ENCODE measurements around the gene ELMO2. TPM values are rescaled to one million over a fixed set of nuclear protein-coding genes. Genes with fewer than 3 reads are reported as not detected.

Gene ELMO2
- total RNA-seq, 4 donors from 2014 or later = 13.5 to 30.0 (median 22.1) TPM

- TF ChIP-seq EP300 (IDR thresholded peaks at IDR 0.05; ENCODE audit: low read depth) (no peak), POLR2A (IDR thresholded peaks at IDR 0.05) (no peak), POLR2AphosphoS5 (IDR thresholded peaks at IDR 0.05) (no peak), CTCF (IDR thresholded peaks at IDR 0.05) (no peak)
- intact Hi-C loops (cut with DNase I; ENCODE audit: low total_unique reads) (loop anchor here (10.0 kb wide), 1 partner anchor 213 kb away; no protein-coding TSS in a partner anchor), in situ Hi-C loops (cut with MboI; ENCODE audit: low pct_ligation_motif_present in 1 of 4, low pct_unique_long_range_greater_than_20kb in 1 of 4, low sequenced_read_pairs in 3 of 4) (no loop called here)
- 77 to 80% methylated on average over 1 to 22 of the region's 25 CpGs for WGBS, 2 donors (ENCODE audit: low coverage in 1 of 2)
- Histone ChIP-seq H3K9me3 (no peaks in the 10 kb centered on the region), H3K27ac (no peak overlapping the region), H3K4me1 (peaks cover 0 to 13% (median 4%) of the 10 kb centered on the region in 4 donors), H3K36me3 (peaks cover 0 to 4% (median 0%) of the 10 kb centered on the region in 4 donors), H3K27me3 (peaks cover 5% of the 10 kb centered on the region), H3K4me3 (no peak overlapping the region)
- DNase-seq = no peak
These were observed 58.3 kb downstream of the ELMO2 start for GRCh38 chr20:46347841-46348803.

- Histone ChIP-seq H3K4me1 (peaks cover 0 to 14% (median 4%) of the 10 kb centered on the region in 4 donors), H3K9me3 (no peaks in the 10 kb centered on the region), H3K36me3 (peaks cover 0 to 4% (median 0%) of the 10 kb centered on the region in 4 donors), H3K27ac (no peak overlapping the region), H3K4me3 (no peak overlapping the region), H3K27me3 (peaks cover 13% of the 10 kb centered on the region)
- WGBS, 2 donors (ENCODE audit: low coverage in 1 of 2) = 80 to 85% methylated on average over 2 to 8 of the region's 8 CpGs
- no peak for DNase-seq
- no peak for TF ChIP-seq CTCF (IDR thresholded peaks at IDR 0.05)
- TF ChIP-seq EP300 (IDR thresholded peaks at IDR 0.05; ENCODE audit: low read depth) = no peak
- no peak for TF ChIP-seq POLR2AphosphoS5 (IDR thresholded peaks at IDR 0.05)
- no peak for TF ChIP-seq POLR2A (IDR thresholded peaks at IDR 0.05)
- in situ Hi-C loops (cut with MboI; ENCODE audit: low pct_ligation_motif_present in 1 of 4, low pct_unique_long_range_greater_than_20kb in 1 of 4, low sequenced_read_pairs in 3 of 4) = no loop called here
- intact Hi-C loops (cut with DNase I; ENCODE audit: low total_unique reads) = loop anchor here (10.0 kb wide), 1 partner anchor 212 kb away; no protein-coding TSS in a partner anchor
These were observed 59.6 kb downstream of the ELMO2 start for GRCh38 chr20:46346770-46347169.

GRCh38 chr20:46344488-46345162 is 61.8 kb downstream of the ELMO2 start:
- intact Hi-C loops (cut with DNase I; ENCODE audit: low total_unique reads) (loop anchor here (10.0 kb wide), 1 partner anchor 210 kb away; no protein-coding TSS in a partner anchor), in situ Hi-C loops (cut with MboI; ENCODE audit: low pct_ligation_motif_present in 1 of 4, low pct_unique_long_range_greater_than_20kb in 1 of 4, low sequenced_read_pairs in 3 of 4) (no loop called here)
- Histone ChIP-seq H3K4me1 (peaks cover 0 to 14% (median 4%) of the 10 kb centered on the region in 4 donors), H3K27me3 (peaks cover 34% of the 10 kb centered on the region), H3K27ac (no peak overlapping the region), H3K36me3 (no peaks in the 10 kb centered on the region), H3K9me3 (no peaks in the 10 kb centered on the region), H3K4me3 (no peak overlapping the region)
- 58 to 84% methylated on average over 7 to 8 of the region's 8 CpGs for WGBS, 2 donors (ENCODE audit: low coverage in 1 of 2)
- TF ChIP-seq POLR2A (IDR thresholded peaks at IDR 0.05) = no peak
- TF ChIP-seq POLR2AphosphoS5 (IDR thresholded peaks at IDR 0.05) = no peak
- TF ChIP-seq EP300 (IDR thresholded peaks at IDR 0.05; ENCODE audit: low read depth) = no peak
- no peak for TF ChIP-seq CTCF (IDR thresholded peaks at IDR 0.05)
- DNase-seq = no peak

- TF ChIP-seq POLR2AphosphoS5 (IDR thresholded peaks at IDR 0.05) (no peak), POLR2A (IDR thresholded peaks at IDR 0.05) (no peak), EP300 (IDR thresholded peaks at IDR 0.05; ENCODE audit: low read depth) (no peak), CTCF (IDR thresholded peaks at IDR 0.05) (no peak)
- in situ Hi-C loops (cut with MboI; ENCODE audit: low pct_ligation_motif_present in 1 of 4, low pct_unique_long_range_greater_than_20kb in 1 of 4, low sequenced_read_pairs in 3 of 4) = no loop called here
- 60 to 71% methylated on average over 1 to 2 of the region's 2 CpGs for WGBS, 2 donors (ENCODE audit: low coverage in 1 of 2)
These were observed 62.4 kb downstream of the ELMO2 start for GRCh38 chr20:46343975-46344357.

More at GRCh38 chr20:46343975-46344357, 62.4 kb downstream of the ELMO2 start:
- Histone ChIP-seq H3K9me3 (no peaks in the 10 kb centered on the region), H3K4me3 (no peak overlapping the region), H3K36me3 (no peaks in the 10 kb centered on the region), H3K27me3 (peaks cover 41% of the 10 kb centered on the region), H3K27ac (no peak overlapping the region), H3K4me1 (peaks cover 0 to 7% (median 3%) of the 10 kb centered on the region in 4 donors)
- DNase-seq = no peak
- intact Hi-C loops (cut with DNase I; ENCODE audit: low total_unique reads) = loop anchor here (10.0 kb wide), 1 partner anchor 209 kb away; no protein-coding TSS in a partner anchor

Data from transverse colon (tissue), 4 donors.